ENCODE results near the gene SEMA4C.

Gene SEMA4C

DNA sequence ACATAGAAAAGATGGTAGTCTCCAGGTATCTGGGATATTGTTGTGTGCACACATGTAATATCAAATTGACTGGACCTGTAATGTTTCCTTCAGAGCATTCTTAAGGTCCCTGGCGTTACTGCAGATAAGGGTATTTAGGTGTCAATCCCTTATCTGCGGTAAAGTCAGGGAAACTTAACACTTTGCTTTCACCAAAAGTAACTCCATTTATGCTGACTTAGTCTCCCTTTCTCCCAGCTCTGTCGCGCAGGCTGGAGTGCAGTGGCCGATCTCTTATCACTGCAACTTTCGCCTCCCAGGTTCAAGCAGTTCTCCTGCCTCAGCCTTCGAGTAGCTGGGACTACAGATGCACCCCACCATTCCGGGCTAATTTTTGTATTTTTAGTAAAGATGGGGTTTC, 52.0 kb downstream of the SEMA4C start:
- no peak for DNase-seq

DNA sequence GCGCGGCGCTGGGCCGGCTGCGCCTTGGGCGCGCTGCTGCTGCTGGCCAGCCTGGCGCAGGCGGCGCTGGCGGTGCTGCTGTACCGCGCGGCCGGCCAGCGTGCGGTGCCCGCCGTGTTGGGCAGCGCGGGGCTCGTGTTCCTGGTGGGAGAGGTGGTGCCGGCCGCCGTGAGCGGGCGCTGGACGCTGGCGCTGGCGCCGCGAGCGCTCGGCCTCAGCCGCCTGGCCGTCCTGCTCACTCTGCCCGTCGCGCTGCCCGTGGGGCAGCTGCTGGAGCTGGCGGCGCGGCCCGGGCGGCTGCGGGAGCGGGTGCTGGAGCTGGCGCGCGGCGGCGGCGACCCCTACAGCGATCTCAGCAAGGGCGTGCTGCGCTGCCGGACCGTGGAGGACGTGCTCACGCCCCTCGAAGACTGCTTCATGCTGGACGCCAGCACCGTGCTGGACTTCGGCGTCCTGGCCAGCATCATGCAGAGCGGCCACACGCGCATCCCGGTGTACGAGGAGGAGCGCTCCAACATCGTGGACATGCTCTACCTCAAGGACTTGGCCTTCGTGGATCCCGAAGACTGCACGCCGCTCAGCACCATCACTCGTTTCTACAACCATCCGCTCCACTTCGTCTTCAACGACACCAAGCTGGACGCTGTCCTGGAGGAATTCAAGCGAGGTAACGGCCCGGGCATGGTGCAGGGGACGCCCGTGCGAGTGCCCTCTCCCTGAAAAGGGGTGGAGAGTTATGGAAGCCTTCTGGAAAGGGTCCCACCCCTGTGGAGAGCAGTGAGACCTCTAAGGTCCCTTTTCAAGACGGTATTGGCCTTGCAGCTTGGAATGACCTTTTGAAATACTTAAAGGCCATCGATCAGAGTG, 52.8 kb downstream of the SEMA4C start:
- peak; percentile 40 to 79 (median 67) for DNase-seq

DNA sequence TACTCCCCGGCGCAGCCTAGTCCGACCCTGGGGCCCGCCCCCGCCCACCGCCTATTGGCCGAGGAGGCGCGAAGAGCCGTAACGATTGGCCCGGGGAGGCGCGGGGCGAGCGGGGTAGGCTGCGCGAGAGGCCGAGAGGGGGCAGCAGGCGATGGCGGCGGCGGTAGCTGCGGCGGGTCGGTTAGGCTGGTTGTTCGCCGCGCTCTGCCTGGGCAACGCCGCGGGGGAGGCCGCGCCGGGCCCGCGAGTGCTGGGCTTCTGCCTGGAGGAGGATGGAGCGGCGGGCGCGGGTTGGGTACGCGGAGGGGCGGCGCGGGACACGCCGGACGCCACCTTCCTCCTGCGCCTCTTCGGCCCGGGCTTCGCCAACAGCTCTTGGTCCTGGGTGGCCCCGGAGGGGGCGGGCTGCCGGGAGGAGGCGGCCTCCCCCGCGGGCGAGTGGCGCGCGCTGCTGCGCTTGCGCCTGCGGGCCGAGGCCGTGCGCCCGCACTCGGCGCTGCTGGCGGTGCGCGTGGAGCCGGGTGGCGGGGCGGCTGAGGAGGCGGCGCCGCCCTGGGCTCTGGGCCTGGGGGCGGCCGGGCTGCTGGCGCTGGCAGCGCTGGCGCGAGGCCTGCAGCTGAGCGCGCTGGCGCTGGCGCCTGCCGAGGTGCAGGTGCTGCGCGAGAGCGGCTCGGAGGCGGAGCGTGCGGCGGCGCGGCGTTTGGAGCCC, 53.6 kb downstream of the SEMA4C start, which contains the start of gene CNNM3:
TSS of gene CNNM3 (plus strand) at position 142 of the 709 bp plus-strand sequence. CDS start at position 152, 10 bp downstream.
- peak; percentile 95 to 99 (median 98) for DNase-seq

DNA sequence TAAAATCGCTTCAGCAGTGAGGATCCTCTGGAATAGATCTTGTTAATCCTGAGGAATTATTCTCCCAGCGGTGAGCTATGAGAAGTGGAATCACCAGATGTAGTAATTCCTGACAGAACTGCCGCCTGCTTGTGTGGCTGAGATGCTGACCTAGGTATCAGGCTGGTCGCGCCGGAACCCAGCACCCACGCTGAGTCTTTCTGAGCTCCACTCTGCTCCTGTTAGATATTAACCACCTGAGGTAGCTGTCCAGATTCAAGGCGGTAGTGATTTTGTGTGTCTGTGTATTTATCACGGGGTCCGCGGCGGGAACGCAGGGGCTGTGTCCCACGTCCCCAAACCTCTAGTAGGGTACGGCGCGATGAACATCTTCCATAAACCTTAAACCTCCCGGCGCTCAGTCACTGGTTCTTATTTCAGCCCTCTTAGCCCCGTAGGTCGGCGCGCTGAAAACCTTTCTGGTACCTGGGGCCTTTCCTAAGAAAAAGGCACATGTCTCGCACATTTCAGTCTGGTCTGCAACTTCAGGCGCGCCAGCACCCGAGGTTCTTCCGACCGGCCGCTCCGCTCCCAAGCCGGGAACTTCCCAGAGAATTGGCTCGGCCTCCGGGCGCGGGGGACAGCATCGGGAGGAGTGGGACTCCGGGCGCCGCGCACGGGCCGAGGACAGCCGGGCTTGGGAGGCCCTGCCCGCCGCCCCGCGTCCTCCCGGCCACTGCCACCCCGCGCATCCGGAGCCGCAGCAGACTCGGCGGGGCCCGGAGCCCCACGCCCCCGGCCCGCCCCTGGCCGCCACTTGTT, 54.4 kb downstream of the SEMA4C start:
- DNase-seq, result peak in 2 of 3 donors; percentile 7 to 21

DNA sequence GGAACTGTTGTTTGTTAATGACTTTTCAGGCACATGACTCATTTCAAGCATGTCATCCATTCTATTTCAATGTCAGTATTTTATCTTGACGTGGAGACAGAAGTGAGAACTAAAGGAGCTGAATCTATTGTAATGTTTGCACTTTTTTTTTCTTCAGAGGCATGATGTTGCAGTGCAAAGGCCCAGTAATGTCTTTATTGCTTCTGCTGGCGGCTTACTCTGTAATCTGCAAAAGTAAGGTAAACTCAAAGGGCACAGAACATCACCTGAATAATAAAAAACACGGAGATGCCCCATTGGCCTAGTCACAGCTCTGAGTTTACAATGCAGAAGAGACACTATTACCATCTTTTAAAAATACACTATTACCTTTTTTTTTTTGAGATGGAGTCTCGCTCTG, 56.2 kb downstream of the SEMA4C start:
- DNase-seq, result no peak

DNA sequence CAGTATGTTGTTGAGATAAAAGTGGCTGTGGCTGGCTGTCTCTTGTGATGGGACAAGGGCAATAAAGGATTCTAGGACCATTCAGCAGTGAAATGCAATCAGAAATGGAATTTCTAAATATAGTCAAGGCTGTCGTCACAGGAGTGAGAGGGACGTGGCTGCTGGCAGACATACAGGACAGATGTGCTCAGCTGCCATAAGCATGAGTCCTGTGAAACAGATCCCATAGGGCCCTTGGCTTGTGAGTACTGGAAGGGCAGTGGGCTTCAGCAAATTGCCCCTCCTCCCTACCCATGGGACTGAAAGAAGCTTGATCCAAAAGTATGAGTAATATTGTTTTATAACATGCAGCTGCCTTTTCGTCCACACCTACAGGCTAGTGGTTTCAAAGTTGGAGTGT, 58.0 kb downstream of the SEMA4C start:
- DNase-seq, result no peak

DNA sequence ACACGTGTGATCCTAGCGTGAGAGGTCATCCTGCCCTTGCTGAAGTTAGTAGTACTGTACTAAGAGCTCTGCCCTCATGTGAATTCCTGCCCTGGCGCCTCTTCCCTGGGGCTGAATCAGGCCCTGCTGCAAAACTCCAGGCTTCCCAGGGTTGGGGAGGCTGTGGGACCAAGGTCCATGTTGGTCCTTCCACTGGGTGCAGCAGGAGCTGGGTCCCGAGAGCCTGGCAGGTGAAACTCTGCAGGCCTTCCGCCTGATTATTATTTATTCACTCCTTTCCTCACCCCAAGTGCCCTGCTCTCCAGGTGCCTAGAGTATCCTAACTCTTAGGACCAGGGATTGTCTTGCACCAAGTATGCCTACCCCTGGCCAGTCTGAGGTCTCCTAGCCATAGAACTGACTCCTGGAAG, 59.1 kb downstream of the SEMA4C start:
- no peak for DNase-seq

DNA sequence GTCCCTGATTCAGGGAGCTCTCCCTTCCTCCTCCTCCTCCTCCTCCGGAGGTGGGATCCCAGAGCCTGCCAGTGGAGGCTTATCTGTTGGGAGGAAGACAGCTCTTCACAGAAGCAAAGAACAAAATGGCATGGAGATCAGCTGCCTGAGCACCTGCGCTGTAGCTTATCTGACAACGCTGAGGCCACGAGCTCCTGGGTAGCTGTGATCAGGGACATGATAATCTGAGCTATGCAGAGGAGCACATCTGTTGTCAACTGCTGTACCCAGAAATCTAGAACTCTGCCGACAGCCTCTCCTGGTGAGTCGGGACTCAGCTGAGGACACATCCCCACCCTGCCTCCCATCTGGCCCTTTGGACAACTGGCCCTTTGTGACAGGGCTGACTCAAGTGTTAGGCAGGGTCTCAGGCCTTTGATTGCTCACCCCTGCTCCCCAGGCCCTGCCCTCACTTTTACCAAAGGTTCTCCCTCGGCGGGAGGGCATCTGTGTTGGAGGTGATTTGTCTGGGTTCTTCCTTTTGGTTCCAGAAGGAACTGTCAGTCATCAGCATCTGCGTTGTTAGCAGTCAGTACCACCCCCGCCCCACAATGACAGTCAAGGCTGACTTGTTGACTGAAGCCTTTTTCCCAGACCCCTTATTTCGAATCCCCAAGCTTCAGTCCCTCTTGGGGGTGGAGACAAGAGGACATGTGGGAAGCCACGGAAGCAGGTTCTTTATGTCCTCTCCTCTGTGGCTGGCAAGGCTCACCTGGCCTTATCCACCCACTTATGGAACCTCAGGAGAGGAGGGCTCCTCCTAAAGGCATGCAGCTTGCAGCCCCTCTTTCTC, 59.7 kb downstream of the SEMA4C start:
- no peak for DNase-seq
